AG09319 (cell line): ENCODE measurements around the gene TCERG1L.

Source experiments
- DNase-seq: peaks from one replicate; pipeline ENCODE4 v3.0.0-alpha.2; 2010; ENCODE audit warnings: low read depth; ENCODE audit errors: extremely low read depth
- TF ChIP-seq, protein P1 (sequence below): IDR thresholded peaks from 2 replicates; pipeline ENCODE4 v1.5.1; 2011; ENCODE audit warnings: low read depth, mild to moderate bottlenecking, inconsistent platforms, low read length, moderate library complexity

TCERG1L gene

GRCh38 chr10:131086094-131086493, 225.4 kb downstream of the TCERG1L start:
- no peak for DNase-seq
- TF ChIP-seq, protein P1, sequence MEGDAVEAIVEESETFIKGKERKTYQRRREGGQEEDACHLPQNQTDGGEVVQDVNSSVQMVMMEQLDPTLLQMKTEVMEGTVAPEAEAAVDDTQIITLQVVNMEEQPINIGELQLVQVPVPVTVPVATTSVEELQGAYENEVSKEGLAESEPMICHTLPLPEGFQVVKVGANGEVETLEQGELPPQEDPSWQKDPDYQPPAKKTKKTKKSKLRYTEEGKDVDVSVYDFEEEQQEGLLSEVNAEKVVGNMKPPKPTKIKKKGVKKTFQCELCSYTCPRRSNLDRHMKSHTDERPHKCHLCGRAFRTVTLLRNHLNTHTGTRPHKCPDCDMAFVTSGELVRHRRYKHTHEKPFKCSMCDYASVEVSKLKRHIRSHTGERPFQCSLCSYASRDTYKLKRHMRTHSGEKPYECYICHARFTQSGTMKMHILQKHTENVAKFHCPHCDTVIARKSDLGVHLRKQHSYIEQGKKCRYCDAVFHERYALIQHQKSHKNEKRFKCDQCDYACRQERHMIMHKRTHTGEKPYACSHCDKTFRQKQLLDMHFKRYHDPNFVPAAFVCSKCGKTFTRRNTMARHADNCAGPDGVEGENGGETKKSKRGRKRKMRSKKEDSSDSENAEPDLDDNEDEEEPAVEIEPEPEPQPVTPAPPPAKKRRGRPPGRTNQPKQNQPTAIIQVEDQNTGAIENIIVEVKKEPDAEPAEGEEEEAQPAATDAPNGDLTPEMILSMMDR: no peak

GRCh38 chr10:131085091-131085860, 226.2 kb downstream of the TCERG1L start:
- no peak for DNase-seq
- TF ChIP-seq, protein P1: no peak

GRCh38 chr10:131084791-131085090, 226.8 kb downstream of the TCERG1L start:
- no peak for DNase-seq
- TF ChIP-seq, protein P1: no peak

DNA sequence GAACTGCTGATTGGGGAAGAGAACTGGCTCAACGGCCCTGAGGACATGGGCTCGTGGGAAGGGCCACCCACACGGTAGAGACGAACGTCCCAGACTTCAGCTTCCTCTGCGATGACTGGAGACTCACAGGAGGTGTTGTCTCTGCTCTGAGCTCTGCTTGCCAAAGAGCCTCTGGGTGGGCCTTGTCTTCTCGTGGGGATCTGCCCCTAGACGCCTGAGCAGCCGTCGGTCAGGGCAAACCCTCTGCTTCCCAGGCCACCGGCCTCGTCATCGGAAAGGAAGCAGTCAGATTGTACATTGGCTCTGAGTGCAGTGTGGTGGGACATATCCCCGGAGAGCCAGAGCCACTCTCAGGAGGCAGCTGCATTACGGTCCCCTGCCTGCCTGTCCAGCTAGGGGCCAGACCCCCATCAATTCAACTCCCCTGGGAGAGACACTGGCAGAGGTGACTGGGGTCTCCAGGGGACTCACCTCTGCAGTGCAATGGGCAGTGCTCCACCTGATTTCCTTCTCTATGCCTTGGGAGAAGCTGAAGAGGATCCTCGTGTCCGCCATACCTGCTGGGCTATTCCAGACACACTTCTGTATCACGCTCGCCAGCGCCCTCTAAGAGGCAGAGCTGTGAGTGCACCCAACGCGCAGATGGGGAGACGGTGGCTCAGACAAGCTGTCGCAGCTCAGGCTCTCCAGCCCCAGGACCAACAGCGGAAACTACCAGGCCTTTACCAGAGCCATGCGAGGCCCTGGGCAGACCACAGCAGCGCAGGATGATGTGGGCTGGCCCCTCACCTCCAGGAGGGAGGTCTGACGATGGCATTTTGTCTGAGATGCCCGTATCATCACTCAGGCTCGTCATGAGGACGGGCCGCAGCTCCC, 227.4 kb downstream of the TCERG1L start:
- no peak for DNase-seq
- TF ChIP-seq, protein P1: no peak

DNA sequence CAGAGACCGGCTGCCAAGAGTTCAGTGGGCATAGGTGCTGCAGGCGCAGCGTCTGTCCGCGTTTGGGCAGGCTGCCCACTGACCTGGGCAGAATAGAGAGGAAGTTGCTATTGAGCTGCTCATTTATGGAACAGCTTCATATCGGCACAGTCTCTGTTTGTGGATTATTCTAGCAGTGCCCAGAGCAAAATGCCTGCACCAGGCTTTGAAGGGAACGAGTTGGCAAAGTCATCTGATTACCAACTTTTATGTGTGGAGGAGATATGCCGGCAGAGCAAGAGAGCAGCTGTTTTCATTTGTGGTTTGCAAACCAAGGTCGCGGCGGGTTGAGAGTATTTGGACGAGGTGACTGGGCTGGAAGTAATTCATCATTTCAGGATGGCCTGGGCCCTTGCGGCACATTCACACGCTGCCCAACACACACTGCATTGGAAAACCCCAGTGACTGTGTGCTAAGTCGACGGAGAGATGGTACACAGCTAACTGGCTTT, 228.5 kb downstream of the TCERG1L start:
- no peak for DNase-seq
- TF ChIP-seq, protein P1: no peak

DNA sequence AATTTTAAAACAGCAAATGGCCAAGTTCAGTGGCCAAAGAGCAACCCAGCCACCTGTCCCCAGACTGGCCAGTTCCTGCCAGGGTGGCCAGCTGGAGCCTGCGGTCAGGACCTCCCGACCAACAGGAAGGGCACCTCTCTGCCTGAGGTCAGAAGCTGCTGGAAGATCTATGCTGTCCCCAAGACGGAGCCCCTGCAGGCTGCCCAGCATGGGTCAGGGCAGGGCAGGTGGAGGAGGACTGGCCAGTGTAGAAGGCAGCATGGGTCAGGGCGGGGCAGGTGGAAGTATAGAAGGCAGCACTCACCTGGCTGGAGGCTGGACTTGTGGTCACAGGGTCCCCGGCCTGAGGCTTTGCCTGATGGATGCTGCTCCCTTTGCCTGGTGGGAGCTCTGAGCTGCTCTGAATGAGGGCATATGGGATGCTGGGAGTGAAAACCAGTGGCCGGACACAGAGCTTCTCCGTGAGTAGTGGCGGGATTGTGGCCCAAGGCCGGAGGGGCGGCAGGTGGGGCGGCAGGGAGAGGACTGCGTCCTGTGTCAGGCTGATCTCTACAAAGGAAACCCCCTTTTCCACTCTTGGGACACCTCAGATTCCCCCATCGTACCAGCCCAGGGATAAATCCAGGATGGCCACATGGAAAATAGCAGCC, 229.2 kb downstream of the TCERG1L start:
- TF ChIP-seq, protein P1: no peak

More for the DNA sequence above, 229.2 kb downstream of the TCERG1L start:
- DNase-seq: no peak
